Caco-2 (cell line): Measurements from ENCODE around the gene UBE2D3. TPM values are rescaled to one million over a fixed set of nuclear protein-coding genes. Genes with fewer than 3 reads are reported as not detected.
A peak's percentile ranks its signal among the peaks of the same experiment; 100 is the strongest.

Experiments used
- BruUV-seq: library from RNA; stranded (reverse); fragments of 400-500 nt; replicated peaks from 2 replicates; lab custom pipeline; 2021; lab: Mats Ljungman, UMichigan
- CTCF ChIA-PET: fragments of 300-600 bp; sonication (Branson Sonifier 250); formaldehyde crosslinking; loops from one replicate; lab custom pipeline; 2022; ENCODE audit warnings: antibody characterized with exemption; lab: Charles Lee
- POLR2A ChIA-PET: fragments of 300-600 bp; sonication (Branson Sonifier 250); formaldehyde crosslinking; loops from one replicate; lab custom pipeline; 2022; ENCODE audit warnings: antibody characterized with exemption; lab: Charles Lee
- DNase-seq, 2 experiments: peaks; one replicate each; pipeline versions ENCODE4 v3.0.0 to v3.0.0-alpha.2; 2020 to 2022
- H3K27me3 ChIP-seq: replicated peaks from 2 replicates; pipeline ENCODE4 v1.6.0; 2011; ENCODE audit warnings: low read length; ENCODE audit not compliant: control insufficient read depth, insufficient read depth
- H3K36me3 ChIP-seq: 2 replicates; pipeline ENCODE4 v1.5.1; 2011; ENCODE audit warnings: low read length; ENCODE audit not compliant: control insufficient read depth, insufficient read depth
- H3K4me1 ChIP-seq: fragments of 250-450 bp; sonication (Bioruptor Pico); 2 replicates; pipeline ENCODE4 v1.5.1; 2020; ENCODE audit warnings: mild to moderate bottlenecking
- H3K4me3 ChIP-seq: 2 replicates; pipeline ENCODE4 v1.5.1; 2011; ENCODE audit warnings: low read depth, mild to moderate bottlenecking, control low read depth, low read length
- H3K9me3 ChIP-seq: fragments of 250-450 bp; sonication (Bioruptor Pico); 2 replicates; pipeline ENCODE4 v1.5.1; 2020; ENCODE audit warnings: mild to moderate bottlenecking, moderate library complexity
- H3K27ac Mint-ChIP-seq: one replicate; pipeline ENCODE4 v1.8.0; 2022; ENCODE audit warnings: mixed read lengths; ENCODE audit not compliant: unreplicated experiment
- H3K27me3 Mint-ChIP-seq: one replicate; pipeline ENCODE4 v1.8.0; 2022; ENCODE audit warnings: mixed read lengths; ENCODE audit not compliant: insufficient read depth, unreplicated experiment
- H3K36me3 Mint-ChIP-seq: one replicate; pipeline ENCODE4 v1.8.0; 2022; ENCODE audit warnings: mild to moderate bottlenecking, mixed read lengths; ENCODE audit not compliant: insufficient read depth, unreplicated experiment
- H3K4me1 Mint-ChIP-seq: one replicate; pipeline ENCODE4 v1.8.0; 2022; ENCODE audit warnings: low read depth, mixed read lengths; ENCODE audit not compliant: unreplicated experiment
- H3K4me3 Mint-ChIP-seq: one replicate; pipeline ENCODE4 v1.8.0; 2022; ENCODE audit warnings: mild to moderate bottlenecking, moderate library complexity, mixed read lengths; ENCODE audit not compliant: unreplicated experiment
- H3K9me3 Mint-ChIP-seq: one replicate; pipeline ENCODE4 v1.8.0; 2022; ENCODE audit warnings: mixed read lengths; ENCODE audit not compliant: unreplicated experiment
- intact Hi-C: fragments of 100-400 bp; cut with micrococcal nuclease; formaldehyde crosslinking; loops from one replicate; pipeline ENCODE4 v1.10.0; 2022; ENCODE audit not compliant: unreplicated experiment
- total RNA-seq: library from RNA; stranded (reverse); gene quantifications from 2 replicates; pipeline ENCODE4 v1.2.3, GENCODE V29; 2022
- TF ChIP-seq, protein P1 (sequence below), 2 experiments: fragments of 200-600 bp in 1 of 2; IDR thresholded peaks; 1 replicate in 1 of 2; 2 replicates in 1 of 2; pipeline versions ENCODE4 v1.5.1 to v1.8.0; 2011 to 2022; ENCODE audit warnings: antibody characterized with exemption in 1 of 2, control low read depth in 1 of 2, inconsistent platforms in 1 of 2, low read depth in 1 of 2, low read length in 1 of 2, mild to moderate bottlenecking in 1 of 2, moderate library complexity in 1 of 2; ENCODE audit not compliant: insufficient read depth in 1 of 2, severe bottlenecking in 1 of 2, unreplicated experiment in 1 of 2

UBE2D3 gene
- total RNA-seq, 1 experiment from 2014 or later: 305 TPM

DNA sequence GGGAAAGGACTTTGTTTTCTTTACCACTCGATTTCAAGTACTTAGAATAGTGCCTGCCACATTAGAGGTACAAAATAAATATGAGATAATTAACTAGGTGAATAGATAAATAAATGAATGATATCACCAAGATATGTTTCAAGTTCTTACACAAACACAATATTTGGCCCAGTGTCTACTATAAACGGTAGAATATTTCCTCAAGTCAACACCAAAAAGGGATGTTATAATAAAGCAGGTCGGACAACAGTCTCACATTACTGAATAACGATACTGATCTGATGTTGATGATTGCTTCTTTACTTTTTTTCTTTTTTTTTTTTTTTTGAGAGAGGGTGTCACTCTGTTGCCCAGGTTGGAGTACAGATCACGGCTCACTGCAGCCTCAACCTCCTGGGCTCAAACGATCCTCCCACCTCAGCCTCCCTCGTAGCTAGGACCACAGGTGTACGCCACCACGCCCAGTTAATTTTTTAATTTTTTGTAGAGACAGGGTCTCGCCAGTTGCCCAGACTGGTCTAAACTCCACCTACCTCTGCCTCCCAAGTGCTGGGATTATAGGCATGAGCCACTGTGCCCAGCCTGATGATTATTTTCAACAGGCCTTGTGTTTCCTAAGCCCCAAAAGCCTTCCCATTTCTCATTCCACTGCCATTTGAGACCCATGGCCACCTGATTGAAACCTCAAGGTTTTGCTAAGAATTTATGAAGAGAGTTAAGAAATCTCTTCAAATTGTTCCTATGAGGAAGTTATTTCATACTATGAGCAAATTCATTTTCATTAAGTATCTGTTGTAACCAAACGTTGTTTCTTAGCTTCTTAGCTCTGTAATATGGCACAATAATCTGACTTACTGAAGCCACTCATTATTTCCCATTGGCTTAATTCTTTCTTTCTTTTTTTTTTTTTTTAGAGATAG lies 68.8 kb downstream of the UBE2D3 start:
- H3K4me1 Mint-ChIP-seq: peaks cover 19% of the 10 kb centered on the region

DNA sequence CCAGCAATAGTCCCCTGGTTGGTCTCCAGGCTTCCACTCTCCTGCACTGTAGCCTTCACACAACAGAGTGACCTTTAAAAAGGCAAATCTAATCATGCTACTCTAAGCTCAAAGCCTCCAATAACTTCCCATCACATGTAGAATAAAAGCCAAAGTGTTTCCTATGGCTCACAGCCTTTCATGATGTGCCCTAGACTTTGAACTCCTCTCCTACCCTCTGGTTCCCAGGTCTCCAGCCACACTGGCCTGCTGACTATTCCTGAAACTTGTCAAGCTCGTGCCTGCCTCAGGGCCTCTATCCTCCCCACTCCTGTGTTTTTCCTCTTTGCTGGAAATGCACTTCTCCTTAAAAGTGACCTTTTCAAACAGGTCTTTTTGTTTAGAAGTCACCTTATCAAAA lies 69.7 kb downstream of the UBE2D3 start:
- no TSS peak for BruUV-seq
- POLR2A ChIA-PET: interaction anchor here (0.7 kb wide), 1 partner anchor 70 kb away, joined by 4 read pairs; the partner anchor contains the start of gene UBE2D3
- H3K9me3 ChIP-seq: no peaks in the 10 kb centered on the region; the same call in 1 of the 2 replicates
- DNase-seq: no peak
- peaks cover 7% of the 10 kb centered on the region for H3K4me1 ChIP-seq
- H3K27me3 ChIP-seq: no peaks in the 10 kb centered on the region
- H3K36me3 Mint-ChIP-seq: peaks cover 6% of the 10 kb centered on the region
- no peaks in the 10 kb centered on the region for H3K27me3 Mint-ChIP-seq
- H3K27ac Mint-ChIP-seq: peak overlapping the region; percentile 39
- H3K4me3 Mint-ChIP-seq: peak overlapping the region; percentile 39
- H3K4me1 Mint-ChIP-seq: peaks cover 19% of the 10 kb centered on the region
- CTCF ChIA-PET: no interaction called here
- no peaks in the 10 kb centered on the region for H3K9me3 Mint-ChIP-seq
- H3K4me3 ChIP-seq: no peak overlapping the region
- intact Hi-C loops: no loop called here
- TF ChIP-seq, protein P1, sequence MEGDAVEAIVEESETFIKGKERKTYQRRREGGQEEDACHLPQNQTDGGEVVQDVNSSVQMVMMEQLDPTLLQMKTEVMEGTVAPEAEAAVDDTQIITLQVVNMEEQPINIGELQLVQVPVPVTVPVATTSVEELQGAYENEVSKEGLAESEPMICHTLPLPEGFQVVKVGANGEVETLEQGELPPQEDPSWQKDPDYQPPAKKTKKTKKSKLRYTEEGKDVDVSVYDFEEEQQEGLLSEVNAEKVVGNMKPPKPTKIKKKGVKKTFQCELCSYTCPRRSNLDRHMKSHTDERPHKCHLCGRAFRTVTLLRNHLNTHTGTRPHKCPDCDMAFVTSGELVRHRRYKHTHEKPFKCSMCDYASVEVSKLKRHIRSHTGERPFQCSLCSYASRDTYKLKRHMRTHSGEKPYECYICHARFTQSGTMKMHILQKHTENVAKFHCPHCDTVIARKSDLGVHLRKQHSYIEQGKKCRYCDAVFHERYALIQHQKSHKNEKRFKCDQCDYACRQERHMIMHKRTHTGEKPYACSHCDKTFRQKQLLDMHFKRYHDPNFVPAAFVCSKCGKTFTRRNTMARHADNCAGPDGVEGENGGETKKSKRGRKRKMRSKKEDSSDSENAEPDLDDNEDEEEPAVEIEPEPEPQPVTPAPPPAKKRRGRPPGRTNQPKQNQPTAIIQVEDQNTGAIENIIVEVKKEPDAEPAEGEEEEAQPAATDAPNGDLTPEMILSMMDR (IDR thresholded peaks at IDR 0.05; ENCODE audit: insufficient read depth in 1 of 2, low read depth in 1 of 2, low read length in 1 of 2, severe bottlenecking in 1 of 2, unreplicated experiment in 1 of 2): no peak
- H3K36me3 ChIP-seq: no peaks in the 10 kb centered on the region

More for the DNA sequence above, 68.8 kb downstream of the UBE2D3 start:
- no peaks in the 10 kb centered on the region for H3K36me3 ChIP-seq
- peak overlapping the region; percentile 80 for H3K4me3 Mint-ChIP-seq
- no peaks in the 10 kb centered on the region; the same call in 1 of the 2 replicates for H3K9me3 ChIP-seq
- intact Hi-C loops: no loop called here
- no peaks in the 10 kb centered on the region for H3K9me3 Mint-ChIP-seq
- H3K27ac Mint-ChIP-seq: no peak overlapping the region
- H3K4me3 ChIP-seq: no peak overlapping the region; the same call in 1 of the 2 replicates
- H3K36me3 Mint-ChIP-seq: peaks cover 6% of the 10 kb centered on the region
- peaks cover 7% of the 10 kb centered on the region for H3K4me1 ChIP-seq
- BruUV-seq: no TSS peak
- CTCF ChIA-PET: interaction anchor here (0.7 kb wide), 1 partner anchor 70 kb away, joined by 3 read pairs; no protein-coding TSS in a partner anchor
- no peak for DNase-seq
- TF ChIP-seq, protein P1 (IDR thresholded peaks at IDR 0.05; ENCODE audit: insufficient read depth in 1 of 2, low read depth in 1 of 2, low read length in 1 of 2, severe bottlenecking in 1 of 2, unreplicated experiment in 1 of 2): no peak
- H3K27me3 ChIP-seq: no peaks in the 10 kb centered on the region
- H3K27me3 Mint-ChIP-seq: no peaks in the 10 kb centered on the region
- POLR2A ChIA-PET: no interaction called here

DNA sequence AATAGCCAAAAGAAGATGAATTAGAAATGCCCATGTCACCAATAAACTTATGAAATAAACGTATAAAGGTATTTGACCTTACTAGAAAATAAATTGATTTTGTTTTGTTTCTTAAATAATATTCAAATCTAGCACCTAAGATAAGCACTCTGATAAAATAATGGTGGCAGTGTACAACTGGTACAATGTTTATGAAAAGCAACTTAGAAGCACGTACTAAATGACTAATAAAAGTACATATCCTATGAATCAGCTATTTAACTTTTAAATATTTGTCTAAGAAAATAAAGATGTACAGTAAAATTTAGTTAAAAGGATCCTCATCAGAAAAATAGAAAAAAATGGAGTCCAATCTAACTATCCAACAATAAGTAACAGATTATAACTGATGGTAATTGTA lies 73.3 kb downstream of the UBE2D3 start:
- no peaks in the 10 kb centered on the region for H3K27me3 ChIP-seq
- H3K4me1 ChIP-seq: peaks cover 7% of the 10 kb centered on the region
- Mint-ChIP-seq H3K36me3 (peaks cover 23% of the 10 kb centered on the region), H3K27ac (no peak overlapping the region), H3K9me3 (no peaks in the 10 kb centered on the region), H3K4me1 (peaks cover 12% of the 10 kb centered on the region), H3K4me3 (no peak overlapping the region), H3K27me3 (no peaks in the 10 kb centered on the region)
- no peak overlapping the region for H3K4me3 ChIP-seq
- no peak for DNase-seq
- intact Hi-C loops: no loop called here
- H3K9me3 ChIP-seq: no peaks in the 10 kb centered on the region; the same call in 1 of the 2 replicates
- no TSS peak for BruUV-seq
- ChIA-PET POLR2A (no interaction called here), CTCF (no interaction called here)
- TF ChIP-seq, protein P1 (IDR thresholded peaks at IDR 0.05; ENCODE audit: insufficient read depth in 1 of 2, low read depth in 1 of 2, low read length in 1 of 2, severe bottlenecking in 1 of 2, unreplicated experiment in 1 of 2): no peak
- no peaks in the 10 kb centered on the region for H3K36me3 ChIP-seq
